ENCODE results near the gene OSTM1.

- TF ChIP-seq CTCF (IDR thresholded peaks at IDR 0.05) (no peak), POLR2A (IDR thresholded peaks at IDR 0.05) (no peak)
Observed at GRCh38 chr6:108071736-108072276, 2.7 kb downstream of the OSTM1 start.
